KMS-11 (cell line): ENCODE data around the gene RERE.

Source experiments
- H2AFZ ChIP-seq: fragments of 200-600 bp; sonication (generic); 2 replicates; pipeline ENCODE4 v1.6.1; 2016; ENCODE audit warnings: antibody characterized with exemption, mixed run types, low read depth
- H3K27ac ChIP-seq: fragments of 200-600 bp; sonication (generic); 2 replicates; pipeline ENCODE4 v1.6.1; 2016; ENCODE audit warnings: mild to moderate bottlenecking, mixed run types
- H3K27me3 ChIP-seq: fragments of 200-600 bp; sonication (generic); 2 replicates; pipeline ENCODE4 v1.6.1; 2017; ENCODE audit warnings: mild to moderate bottlenecking, low read depth, mixed run types, moderate library complexity; ENCODE audit not compliant: insufficient read depth
- H3K36me3 ChIP-seq: fragments of 200-600 bp; sonication (generic); 2 replicates; pipeline ENCODE4 v1.6.1; 2017; ENCODE audit warnings: mild to moderate bottlenecking, mixed run types; ENCODE audit not compliant: insufficient read depth
- H3K4me1 ChIP-seq: fragments of 200-600 bp; sonication (generic); 2 replicates; pipeline ENCODE4 v1.6.1; 2016; ENCODE audit warnings: mild to moderate bottlenecking, low read depth, mixed run types; ENCODE audit not compliant: poor library complexity, severe bottlenecking
- H3K4me2 ChIP-seq: fragments of 200-600 bp; sonication (generic); 2 replicates; pipeline ENCODE4 v1.7.0; 2016; ENCODE audit warnings: mild to moderate bottlenecking, mixed run types
- H3K4me3 ChIP-seq: fragments of 200-600 bp; sonication (generic); IDR thresholded peaks from 2 replicates; pipeline ENCODE4 v1.6.1; 2017; ENCODE audit warnings: low read depth, low read length, mixed read lengths; ENCODE audit not compliant: insufficient read depth
- H3K79me2 ChIP-seq: fragments of 200-600 bp; sonication (generic); 2 replicates; pipeline ENCODE4 v1.6.1; 2016; ENCODE audit warnings: low read depth, mixed run types; ENCODE audit not compliant: insufficient read depth
- H3K9ac ChIP-seq: fragments of 200-600 bp; sonication (generic); 2 replicates; pipeline ENCODE4 v1.6.1; 2016; ENCODE audit warnings: mild to moderate bottlenecking, mixed run types
- H4K20me1 ChIP-seq: fragments of 200-600 bp; sonication (generic); 2 replicates; pipeline ENCODE4 v1.6.1; 2016; ENCODE audit warnings: mild to moderate bottlenecking, mixed run types; ENCODE audit not compliant: insufficient read depth
- TF ChIP-seq, protein P1 (sequence below): fragments of 200-600 bp; sonication (generic); conservative IDR thresholded peaks from 2 replicates; pipeline ENCODE4 v1.6.1; 2017; ENCODE audit warnings: low read depth, mild to moderate bottlenecking, antibody characterized with exemption, low read length, moderate library complexity, mixed read lengths

RERE gene

DNA sequence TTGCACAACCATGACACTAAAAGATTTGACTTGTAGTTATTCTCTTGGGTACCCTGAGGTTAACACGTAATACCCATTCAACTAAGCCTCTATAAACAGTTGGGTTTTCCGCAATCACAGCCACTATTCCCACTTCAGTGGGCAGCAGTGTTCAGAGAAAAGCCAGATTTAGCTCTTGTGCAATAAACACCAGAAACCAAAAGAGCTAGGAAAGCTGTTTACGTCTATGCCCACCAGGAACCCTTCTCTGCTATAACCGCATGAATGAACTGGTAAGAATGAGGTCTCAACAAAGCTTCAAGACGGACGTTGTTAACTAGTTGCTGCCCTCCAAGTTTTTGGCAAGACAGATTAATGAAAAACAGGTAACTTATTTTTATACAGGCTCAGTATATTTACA is 398.3 kb downstream of the RERE start:
- Histone ChIP-seq H3K9ac (no peak overlapping the region), H3K79me2 (no peaks in the 10 kb centered on the region), H4K20me1 (peaks cover 5% of the 10 kb centered on the region; the same call in 1 of the 2 replicates), H2AFZ (no peak overlapping the region), H3K36me3 (no peaks in the 10 kb centered on the region), H3K4me3 (no peak overlapping the region), H3K27me3 (peaks cover 7% of the 10 kb centered on the region; the same call in 1 of the 2 replicates), H3K27ac (no peak overlapping the region), H3K4me1 (no peaks in the 10 kb centered on the region), H3K4me2 (no peak overlapping the region)
- TF ChIP-seq, protein P1, sequence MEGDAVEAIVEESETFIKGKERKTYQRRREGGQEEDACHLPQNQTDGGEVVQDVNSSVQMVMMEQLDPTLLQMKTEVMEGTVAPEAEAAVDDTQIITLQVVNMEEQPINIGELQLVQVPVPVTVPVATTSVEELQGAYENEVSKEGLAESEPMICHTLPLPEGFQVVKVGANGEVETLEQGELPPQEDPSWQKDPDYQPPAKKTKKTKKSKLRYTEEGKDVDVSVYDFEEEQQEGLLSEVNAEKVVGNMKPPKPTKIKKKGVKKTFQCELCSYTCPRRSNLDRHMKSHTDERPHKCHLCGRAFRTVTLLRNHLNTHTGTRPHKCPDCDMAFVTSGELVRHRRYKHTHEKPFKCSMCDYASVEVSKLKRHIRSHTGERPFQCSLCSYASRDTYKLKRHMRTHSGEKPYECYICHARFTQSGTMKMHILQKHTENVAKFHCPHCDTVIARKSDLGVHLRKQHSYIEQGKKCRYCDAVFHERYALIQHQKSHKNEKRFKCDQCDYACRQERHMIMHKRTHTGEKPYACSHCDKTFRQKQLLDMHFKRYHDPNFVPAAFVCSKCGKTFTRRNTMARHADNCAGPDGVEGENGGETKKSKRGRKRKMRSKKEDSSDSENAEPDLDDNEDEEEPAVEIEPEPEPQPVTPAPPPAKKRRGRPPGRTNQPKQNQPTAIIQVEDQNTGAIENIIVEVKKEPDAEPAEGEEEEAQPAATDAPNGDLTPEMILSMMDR = no peak

- H3K27me3 ChIP-seq = peaks cover 5% of the 10 kb centered on the region; the same call in 1 of the 2 replicates
- no peak overlapping the region for H2AFZ ChIP-seq
- no peaks in the 10 kb centered on the region for H3K4me1 ChIP-seq
- no peaks in the 10 kb centered on the region for H3K79me2 ChIP-seq
- peaks cover 5% of the 10 kb centered on the region; the same call in 1 of the 2 replicates for H4K20me1 ChIP-seq
- TF ChIP-seq, protein P1 = no peak
- H3K4me2 ChIP-seq = no peak overlapping the region
- H3K27ac ChIP-seq = no peak overlapping the region
- no peak overlapping the region for H3K9ac ChIP-seq
- H3K36me3 ChIP-seq = no peaks in the 10 kb centered on the region
- no peak overlapping the region for H3K4me3 ChIP-seq
Measured at GRCh38 chr1:8418301-8418700, 399.1 kb downstream of the RERE start.

GRCh38 chr1:8417625-8418024 is 399.8 kb downstream of the RERE start:
- H3K36me3 ChIP-seq = no peaks in the 10 kb centered on the region

GRCh38 chr1:8416881-8417280 is 400.6 kb downstream of the RERE start:
- no peaks in the 10 kb centered on the region for H3K4me1 ChIP-seq
- TF ChIP-seq, protein P1 = no peak
- H3K4me3 ChIP-seq = no peak overlapping the region
- H4K20me1 ChIP-seq = 0 out of 2 replicates have a peak, but pooled peaks cover 5% of the 10 kb centered on the region
- no peak overlapping the region for H3K9ac ChIP-seq
- H3K79me2 ChIP-seq = no peaks in the 10 kb centered on the region
- H3K27ac ChIP-seq = no peak overlapping the region
- no peak overlapping the region for H2AFZ ChIP-seq
- H3K36me3 ChIP-seq = no peaks in the 10 kb centered on the region
- no peak overlapping the region for H3K4me2 ChIP-seq
- H3K27me3 ChIP-seq = no peaks in the 10 kb centered on the region

More at GRCh38 chr1:8417625-8418024, 399.8 kb downstream of the RERE start:
- Histone ChIP-seq H4K20me1 (peaks cover 5% of the 10 kb centered on the region; the same call in 1 of the 2 replicates), H3K27me3 (no peaks in the 10 kb centered on the region; the same call in 1 of the 2 replicates), H3K9ac (no peak overlapping the region), H3K27ac (no peak overlapping the region), H3K4me3 (no peak overlapping the region), H3K79me2 (no peaks in the 10 kb centered on the region), H3K4me1 (no peaks in the 10 kb centered on the region), H3K4me2 (no peak overlapping the region), H2AFZ (no peak overlapping the region)
- TF ChIP-seq, protein P1 = no peak
